Progenitor cell of endocrine pancreas (in vitro differentiated cells): ENCODE measurements around the gene GSTA1. TPM values are rescaled to one million over a fixed set of nuclear protein-coding genes. Genes with fewer than 3 reads are reported as not detected.
"Not testable (repeated sequence)": the region's sequence is repeated elsewhere in the genome, so short reads cannot be mapped to it uniquely, and the experiment has no call there.

Experiments used
- DNase-seq: peaks from one replicate; pipeline ENCODE4 v3.0.0; 2021; ENCODE audit warnings: low spot score; ENCODE audit not compliant: unreplicated experiment
- H3K27ac Mint-ChIP-seq: 2 replicates; pipeline ENCODE4 v1.8.0; 2021; ENCODE audit warnings: mild to moderate bottlenecking, moderate library complexity, mixed read lengths
- H3K27me3 Mint-ChIP-seq: 2 replicates; pipeline ENCODE4 v1.8.0; 2021; ENCODE audit warnings: mixed read lengths
- H3K36me3 Mint-ChIP-seq: 2 replicates; pipeline ENCODE4 v1.8.0; 2022; ENCODE audit warnings: mixed read lengths; ENCODE audit not compliant: insufficient read depth
- H3K4me1 Mint-ChIP-seq: 2 replicates; pipeline ENCODE4 v1.8.0; 2021; ENCODE audit warnings: low read depth, mixed read lengths
- H3K4me3 Mint-ChIP-seq: 2 replicates; pipeline ENCODE4 v1.8.0; 2021; ENCODE audit warnings: low read depth, mild to moderate bottlenecking, moderate library complexity, mixed read lengths
- H3K9me3 Mint-ChIP-seq: 2 replicates; pipeline ENCODE4 v1.8.0; 2021; ENCODE audit warnings: low read depth, mixed read lengths
- total RNA-seq: library from RNA; stranded (reverse); gene quantifications from 2 replicates; pipeline ENCODE4 v1.2.1, GENCODE V29; 2021
- TF ChIP-seq, protein P1 (sequence below): fragments of 200-600 bp; sonication (generic); IDR thresholded peaks from one replicate; pipeline ENCODE4 v1.5.0; 2021; ENCODE audit warnings: antibody characterized with exemption, mild to moderate bottlenecking; ENCODE audit not compliant: unreplicated experiment

Gene GSTA1
- total RNA-seq, 1 donor from 2014 or later = 25.8 TPM

DNA sequence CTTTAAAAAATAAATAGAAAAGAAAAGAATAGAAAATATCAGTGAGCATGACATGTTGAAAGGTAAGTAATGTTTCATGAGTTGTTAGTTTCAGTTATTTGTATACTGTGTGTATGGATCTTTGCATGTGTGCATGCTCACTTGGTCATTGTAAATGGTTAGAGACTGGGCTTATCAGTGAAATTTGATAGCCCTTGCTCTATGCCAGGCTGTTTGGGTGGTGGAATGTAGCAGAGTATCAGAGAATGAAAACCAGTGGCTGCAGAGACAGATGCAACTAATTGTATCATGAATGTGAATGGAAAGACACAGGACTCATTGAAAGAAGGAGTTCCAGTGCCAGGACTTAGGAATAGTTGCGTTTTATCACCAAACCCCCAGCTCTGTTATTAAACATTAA is 44.5 kb downstream of the GSTA1 start:
- Mint-ChIP-seq H3K4me1 (peaks cover 23% of the 10 kb centered on the region), H3K4me3 (no peak overlapping the region), H3K27ac (no peak overlapping the region), H3K9me3 (peaks cover 13% of the 10 kb centered on the region), H3K36me3 (peaks cover 7% of the 10 kb centered on the region), H3K27me3 (no peaks in the 10 kb centered on the region)
- DNase-seq = no peak
- TF ChIP-seq, protein P1, sequence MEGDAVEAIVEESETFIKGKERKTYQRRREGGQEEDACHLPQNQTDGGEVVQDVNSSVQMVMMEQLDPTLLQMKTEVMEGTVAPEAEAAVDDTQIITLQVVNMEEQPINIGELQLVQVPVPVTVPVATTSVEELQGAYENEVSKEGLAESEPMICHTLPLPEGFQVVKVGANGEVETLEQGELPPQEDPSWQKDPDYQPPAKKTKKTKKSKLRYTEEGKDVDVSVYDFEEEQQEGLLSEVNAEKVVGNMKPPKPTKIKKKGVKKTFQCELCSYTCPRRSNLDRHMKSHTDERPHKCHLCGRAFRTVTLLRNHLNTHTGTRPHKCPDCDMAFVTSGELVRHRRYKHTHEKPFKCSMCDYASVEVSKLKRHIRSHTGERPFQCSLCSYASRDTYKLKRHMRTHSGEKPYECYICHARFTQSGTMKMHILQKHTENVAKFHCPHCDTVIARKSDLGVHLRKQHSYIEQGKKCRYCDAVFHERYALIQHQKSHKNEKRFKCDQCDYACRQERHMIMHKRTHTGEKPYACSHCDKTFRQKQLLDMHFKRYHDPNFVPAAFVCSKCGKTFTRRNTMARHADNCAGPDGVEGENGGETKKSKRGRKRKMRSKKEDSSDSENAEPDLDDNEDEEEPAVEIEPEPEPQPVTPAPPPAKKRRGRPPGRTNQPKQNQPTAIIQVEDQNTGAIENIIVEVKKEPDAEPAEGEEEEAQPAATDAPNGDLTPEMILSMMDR = no peak

DNA sequence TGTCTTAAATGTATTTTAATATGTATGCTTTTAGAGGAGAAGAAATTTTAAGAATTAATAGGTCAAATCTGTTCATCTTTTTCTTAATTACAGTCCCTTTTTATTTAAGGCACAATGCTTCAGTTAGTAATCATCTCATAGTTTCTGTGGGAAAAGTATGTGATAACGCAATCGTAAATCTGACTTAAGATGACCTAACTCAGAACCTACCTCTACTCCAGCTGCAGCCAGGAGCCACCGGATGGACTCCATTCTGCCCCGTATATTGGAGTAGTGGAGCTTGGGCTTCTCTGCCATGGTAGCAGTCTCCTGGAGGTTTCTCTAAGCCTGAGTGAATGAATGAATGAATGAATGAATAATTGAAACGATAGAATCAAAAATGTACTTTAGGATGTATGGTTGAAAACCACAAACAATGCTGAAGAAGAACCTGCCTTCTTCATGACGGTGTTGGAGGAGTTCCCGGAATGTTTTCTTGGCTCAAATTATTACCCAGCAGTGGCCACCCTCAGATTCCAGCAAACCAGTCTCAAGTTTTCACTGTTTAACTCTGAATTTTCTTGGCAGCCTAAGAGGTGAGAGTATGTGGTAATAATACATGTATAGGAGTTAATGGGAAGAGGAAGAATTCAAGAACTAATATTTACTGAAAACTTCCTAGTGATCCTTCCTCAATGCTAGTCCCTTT is 45.8 kb downstream of the GSTA1 start:
- peaks cover 16% of the 10 kb centered on the region for H3K4me1 Mint-ChIP-seq
- H3K36me3 Mint-ChIP-seq, H3K4me3 Mint-ChIP-seq, H3K27ac Mint-ChIP-seq, H3K27me3 Mint-ChIP-seq, DNase-seq: not testable (repeated sequence)
- peaks cover 13% of the 10 kb centered on the region for H3K9me3 Mint-ChIP-seq

DNA sequence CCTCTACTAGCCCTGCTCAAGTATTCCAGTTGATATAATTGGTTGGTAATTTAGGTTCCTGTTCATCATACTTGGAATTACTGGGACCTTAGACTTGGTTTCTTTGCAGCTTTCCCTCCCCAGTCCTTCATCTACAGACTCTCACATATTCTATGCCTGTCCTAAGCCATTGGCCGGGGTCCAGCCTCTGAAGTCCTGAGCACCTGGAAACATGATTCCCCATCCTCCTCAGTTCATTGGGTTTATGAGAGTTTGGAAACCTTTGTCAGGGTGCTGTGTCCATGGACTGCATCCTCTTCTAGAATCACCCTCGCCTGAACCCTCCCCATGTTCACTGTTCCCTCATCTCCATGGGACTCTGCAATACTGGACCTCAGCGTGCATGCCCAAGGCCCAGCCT is 49.2 kb downstream of the GSTA1 start:
- TF ChIP-seq, protein P1 = no peak

DNA sequence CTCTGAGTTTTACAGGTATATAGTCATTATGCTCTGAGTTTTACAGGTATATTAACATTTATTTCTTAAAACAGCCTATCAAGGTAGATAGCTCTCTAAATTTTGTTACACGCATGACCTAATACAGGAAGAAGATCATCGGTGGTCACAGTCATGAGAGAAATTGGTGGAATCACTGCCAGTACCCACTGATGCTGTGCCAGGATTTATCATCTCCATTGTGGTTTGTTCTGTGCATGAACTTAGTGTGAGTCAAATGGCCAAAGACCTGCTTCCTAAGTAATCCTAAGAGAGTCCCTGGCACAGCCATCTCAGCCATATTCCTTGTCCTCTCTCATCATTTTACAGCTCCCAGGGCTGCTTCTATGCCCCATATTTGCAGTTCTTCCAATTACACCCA is 50.5 kb downstream of the GSTA1 start:
- Mint-ChIP-seq H3K36me3 (peaks cover 18% of the 10 kb centered on the region), H3K9me3 (peaks cover 12% of the 10 kb centered on the region)
- H3K27ac Mint-ChIP-seq = not testable (repeated sequence)

More for the DNA sequence above, 49.2 kb downstream of the GSTA1 start:
- Mint-ChIP-seq H3K4me3 (no peak overlapping the region), H3K27ac (no peak overlapping the region), H3K36me3 (peaks cover 23% of the 10 kb centered on the region), H3K4me1 (peaks cover under 1% of the 10 kb centered on the region), H3K9me3 (peaks cover 19% of the 10 kb centered on the region), H3K27me3 (no peaks in the 10 kb centered on the region)
- no peak for DNase-seq

DNA sequence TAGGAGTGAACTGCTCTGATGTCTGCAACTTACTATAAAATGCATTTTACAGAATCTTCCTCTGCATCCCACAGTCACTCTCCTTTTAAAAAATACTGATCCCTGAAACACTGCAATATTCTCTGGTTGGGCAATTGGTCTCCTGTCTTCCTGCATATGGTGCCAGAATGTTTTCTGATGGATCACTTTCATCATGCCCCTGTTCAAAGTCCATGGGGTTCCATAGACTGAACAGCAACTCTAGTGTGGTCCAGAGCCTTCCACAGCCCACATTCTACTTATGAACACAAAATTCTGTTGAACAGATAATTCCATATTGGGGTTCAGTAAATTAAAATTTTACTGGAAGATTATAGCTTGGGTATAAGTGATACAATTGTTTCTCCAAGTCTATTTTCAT is 51.3 kb downstream of the GSTA1 start:
- Mint-ChIP-seq H3K27me3 (no peaks in the 10 kb centered on the region), H3K36me3 (peaks cover 18% of the 10 kb centered on the region)

More for the DNA sequence above, 50.5 kb downstream of the GSTA1 start:
- DNase-seq, H3K4me3 Mint-ChIP-seq, H3K4me1 Mint-ChIP-seq, H3K27me3 Mint-ChIP-seq: not testable (repeated sequence)

DNA sequence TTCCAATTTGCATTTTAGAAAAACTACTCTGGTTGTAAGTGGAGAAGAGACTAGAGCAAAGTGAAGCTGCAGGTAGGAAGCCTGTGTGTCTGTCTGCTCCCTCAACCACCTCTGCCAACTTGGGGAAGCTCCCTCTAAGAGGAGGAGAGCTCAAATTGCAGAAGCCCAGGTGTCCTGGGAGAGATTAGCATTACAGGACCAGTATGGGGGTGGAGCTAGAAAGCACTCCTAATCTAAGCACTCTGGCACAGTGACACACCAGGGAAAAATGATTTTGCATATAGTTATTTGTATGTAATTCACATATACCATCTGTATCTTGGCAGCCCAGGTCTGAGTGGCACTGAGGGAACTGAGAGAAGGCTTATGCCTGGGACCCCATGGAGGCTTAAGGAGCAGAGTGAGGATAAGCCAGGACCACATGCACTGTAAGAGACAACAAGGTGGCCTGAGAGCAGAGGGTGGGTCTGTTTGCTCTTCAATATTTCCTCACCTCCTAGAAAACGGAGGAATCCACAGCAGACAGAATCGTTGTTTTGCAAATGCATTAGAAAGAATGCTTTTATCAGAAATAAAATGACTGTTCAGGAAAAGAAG is 54.0 kb downstream of the GSTA1 start:
- peaks cover 18% of the 10 kb centered on the region for H3K36me3 Mint-ChIP-seq
- no peaks in the 10 kb centered on the region for H3K27me3 Mint-ChIP-seq
- peaks cover 26% of the 10 kb centered on the region for H3K4me1 Mint-ChIP-seq
- H3K27ac Mint-ChIP-seq = no peak overlapping the region
- DNase-seq = no peak
- H3K9me3 Mint-ChIP-seq = peaks cover 12% of the 10 kb centered on the region
- TF ChIP-seq, protein P1 = no peak
- no peak overlapping the region for H3K4me3 Mint-ChIP-seq

More for the DNA sequence above, 51.3 kb downstream of the GSTA1 start:
- Mint-ChIP-seq H3K4me3 (no peak overlapping the region), H3K27ac (no peak overlapping the region), H3K9me3 (peaks cover 12% of the 10 kb centered on the region), H3K4me1 (peaks cover 12% of the 10 kb centered on the region)
- TF ChIP-seq, protein P1 = no peak
- no peak for DNase-seq

DNA sequence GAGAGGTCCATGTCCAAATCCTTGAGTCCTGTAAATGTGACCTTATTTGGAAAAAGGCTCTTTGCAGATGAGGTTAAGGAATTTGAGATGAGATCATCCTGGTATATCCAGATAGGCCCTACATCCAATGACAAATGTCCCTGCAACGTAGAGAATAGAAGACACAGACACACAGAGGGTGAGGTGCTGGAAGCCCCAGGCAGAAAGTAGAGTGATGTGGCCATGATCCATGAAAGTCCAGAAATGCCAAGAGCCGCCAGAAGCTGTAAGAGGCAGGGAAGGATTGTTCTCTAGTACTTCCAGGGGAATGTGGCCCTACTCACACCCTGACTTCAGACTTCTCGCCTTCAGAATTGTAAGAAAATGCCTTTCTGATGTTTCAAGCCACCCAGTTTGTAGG is 56.3 kb downstream of the GSTA1 start:
- peaks cover 16% of the 10 kb centered on the region for H3K36me3 Mint-ChIP-seq
- DNase-seq, H3K27ac Mint-ChIP-seq, H3K27me3 Mint-ChIP-seq, H3K4me3 Mint-ChIP-seq: not testable (repeated sequence)
- H3K9me3 Mint-ChIP-seq = peaks cover 10% of the 10 kb centered on the region
- H3K4me1 Mint-ChIP-seq = peaks cover 26% of the 10 kb centered on the region
